ENCODE results near the gene PLB1. TPM values are rescaled to one million over a fixed set of nuclear protein-coding genes. Genes with fewer than 3 reads are reported as not detected.
A peak's percentile ranks its signal among the peaks of the same experiment; 100 is the strongest.

PLB1 gene
- total and polyA plus RNA-seq, 9 of the 15 experiments (the other 6 are each of a cell fraction or from before 2014, with no cell fraction given) = 0.01 to 0.09 (median 0.07) TPM; not detected in 2

- TF ChIP-seq MGA (IDR thresholded peaks at IDR 0.05) (peak; percentile 47), USF2 (CRISPR knock-in tag; IDR thresholded peaks at IDR 0.05) (peak; percentile 77), MXD1 (CRISPR knock-in tag; IDR thresholded peaks at IDR 0.05; ENCODE audit: borderline replicate concordance, poor library complexity, severe bottlenecking) (no peak), USF1 (CRISPR knock-in tag; IDR thresholded peaks at IDR 0.05) (peak; percentile 91), MAX (CRISPR knock-in tag; IDR thresholded peaks at IDR 0.05) (peak; percentile 76), ZNF766 (CRISPR knock-in tag; conservative IDR thresholded peaks at IDR 0.05) (0 out of 2 replicates have a peak, but pooled peaks have one; percentile 28), ZNF589 (CRISPR knock-in tag; IDR thresholded peaks at IDR 0.05; ENCODE audit: low read depth) (0 out of 2 replicates have a peak, but pooled peaks have one; percentile 27), E2F6 (IDR thresholded peaks at IDR 0.05; ENCODE audit: borderline replicate concordance in 1 of 2, extremely low read depth in 1 of 2, insufficient read depth in 1 of 2, insufficient read length in 1 of 2, low read depth in 1 of 2, low read length in 1 of 2, poor library complexity in 1 of 2, severe bottlenecking in 1 of 2) (peak in 1 of 2 experiments; percentile 14), CXXC5 (CRISPR knock-in tag; IDR thresholded peaks at IDR 0.05) (peak; percentile 76), TSC22D4 (tag; IDR thresholded peaks at IDR 0.05) (no peak), CREM (IDR thresholded peaks at IDR 0.05; ENCODE audit: low read depth) (peak; percentile 52; the same call in 1 of the 2 replicates)
Measured at GRCh38 chr2:28539118-28539541, 43.3 kb downstream of the PLB1 start (continued).

Data from K562 (cell line).